Measurements from ENCODE around the gene BTBD8. TPM values are rescaled to one million over a fixed set of nuclear protein-coding genes. Genes with fewer than 3 reads are reported as not detected.
A peak's percentile ranks its signal among the peaks of the same experiment; 100 is the strongest.

The BTBD8 gene
- total and polyA plus RNA-seq, 5 donors from 2014 or later: 0.65 to 1.9 (median 0.77) TPM; not detected in 1

DNA sequence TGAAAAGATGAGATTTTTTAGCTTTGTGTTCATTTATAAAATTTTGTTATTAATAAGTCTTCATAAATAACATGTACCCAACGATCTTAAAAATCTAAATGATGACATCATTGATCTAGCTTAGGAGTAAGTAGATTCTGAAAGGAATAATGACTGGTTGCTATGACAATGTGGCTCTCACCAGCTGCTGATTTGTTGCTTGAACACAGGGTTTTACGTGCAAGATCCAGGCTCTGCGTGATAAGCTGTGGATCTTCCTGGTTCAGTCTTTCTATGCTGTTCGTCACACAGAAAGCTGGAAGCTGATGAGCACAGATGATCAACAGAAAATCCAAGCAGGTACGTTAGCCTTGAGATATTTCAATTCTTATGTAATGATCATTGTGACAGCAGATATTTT, 88.5 kb downstream of the BTBD8 start:
- H3K36me3 ChIP-seq (ENCODE audit: control insufficient read depth, insufficient read depth, low read length): no peaks in the 10 kb centered on the region
- ATAC-seq (ENCODE audit: low read depth in 2 of 2): no peak
- no peak overlapping the region for H3K27ac ChIP-seq (ENCODE audit: insufficient read depth, low read length, poor library complexity, severe bottlenecking)
- Mint-ChIP-seq H3K27ac (no peak overlapping the region), H3K4me1 (peaks cover 0 to 4% (median 0%) of the 10 kb centered on the region in 4 donors), H3K9me3 (peaks cover 0 to 1% (median 0%) of the 10 kb centered on the region in 7 donors), H3K4me3 (no peak overlapping the region), H3K27me3 (no peaks in the 10 kb centered on the region), H3K36me3 (peaks cover 9% of the 10 kb centered on the region)
- no peak overlapping the region for H3K4me3 ChIP-seq (ENCODE audit: low read depth, low read length)
- H3K9me3 ChIP-seq (ENCODE audit: control insufficient read depth in 2 of 2, low read length in 2 of 2): no peaks in the 10 kb centered on the region
- no peaks in the 10 kb centered on the region for H3K4me1 ChIP-seq (ENCODE audit: control insufficient read depth, insufficient read depth, low read length, poor library complexity, severe bottlenecking)
- no peaks in the 10 kb centered on the region for H3K27me3 ChIP-seq (ENCODE audit: control insufficient read depth, insufficient read depth, low read length)
- no peak for DNase-seq

- no peaks in the 10 kb centered on the region for H3K9me3 ChIP-seq (ENCODE audit: control insufficient read depth in 2 of 2, low read length in 2 of 2)
- ATAC-seq (ENCODE audit: low read depth in 2 of 2): no peak
- peaks cover 0 to 2% (median 0%) of the 10 kb centered on the region in 7 donors for H3K9me3 Mint-ChIP-seq
- H3K36me3 Mint-ChIP-seq: peaks cover 12% of the 10 kb centered on the region
- no peak overlapping the region for H3K27ac ChIP-seq (ENCODE audit: insufficient read depth, low read length, poor library complexity, severe bottlenecking)
- H3K4me3 ChIP-seq (ENCODE audit: low read depth, low read length): no peak overlapping the region
- H3K27ac Mint-ChIP-seq: no peak overlapping the region
- H3K4me1 Mint-ChIP-seq: no peaks in the 10 kb centered on the region
- H3K4me1 ChIP-seq (ENCODE audit: control insufficient read depth, insufficient read depth, low read length, poor library complexity, severe bottlenecking): no peaks in the 10 kb centered on the region
- no peak overlapping the region for H3K4me3 Mint-ChIP-seq
- no peaks in the 10 kb centered on the region for H3K36me3 ChIP-seq (ENCODE audit: control insufficient read depth, insufficient read depth, low read length)
- H3K27me3 ChIP-seq (ENCODE audit: control insufficient read depth, insufficient read depth, low read length): no peaks in the 10 kb centered on the region
- DNase-seq: no peak
- no peaks in the 10 kb centered on the region for H3K27me3 Mint-ChIP-seq
Observed at GRCh38 chr1:92169214-92170005, 89.3 kb downstream of the BTBD8 start.

- Histone ChIP-seq H3K9me3 (ENCODE audit: control insufficient read depth in 2 of 2, low read length in 2 of 2) (no peaks in the 10 kb centered on the region), H3K27ac (ENCODE audit: insufficient read depth, low read length, poor library complexity, severe bottlenecking) (no peak overlapping the region), H3K4me3 (ENCODE audit: low read depth, low read length) (no peak overlapping the region), H3K4me1 (ENCODE audit: control insufficient read depth, insufficient read depth, low read length, poor library complexity, severe bottlenecking) (no peaks in the 10 kb centered on the region), H3K27me3 (ENCODE audit: control insufficient read depth, insufficient read depth, low read length) (no peaks in the 10 kb centered on the region), H3K36me3 (ENCODE audit: control insufficient read depth, insufficient read depth, low read length) (no peaks in the 10 kb centered on the region)
- Mint-ChIP-seq H3K27me3 (peaks cover 4% of the 10 kb centered on the region), H3K27ac (no peak overlapping the region), H3K4me1 (no peaks in the 10 kb centered on the region), H3K4me3 (no peak overlapping the region), H3K9me3 (peaks cover 0 to 3% (median 0%) of the 10 kb centered on the region in 7 donors), H3K36me3 (peaks cover 18% of the 10 kb centered on the region)
- ATAC-seq (ENCODE audit: low read depth in 2 of 2) (no peak), DNase-seq (no peak)
Observed at GRCh38 chr1:92184632-92185031, 104.5 kb downstream of the BTBD8 start.

DNA sequence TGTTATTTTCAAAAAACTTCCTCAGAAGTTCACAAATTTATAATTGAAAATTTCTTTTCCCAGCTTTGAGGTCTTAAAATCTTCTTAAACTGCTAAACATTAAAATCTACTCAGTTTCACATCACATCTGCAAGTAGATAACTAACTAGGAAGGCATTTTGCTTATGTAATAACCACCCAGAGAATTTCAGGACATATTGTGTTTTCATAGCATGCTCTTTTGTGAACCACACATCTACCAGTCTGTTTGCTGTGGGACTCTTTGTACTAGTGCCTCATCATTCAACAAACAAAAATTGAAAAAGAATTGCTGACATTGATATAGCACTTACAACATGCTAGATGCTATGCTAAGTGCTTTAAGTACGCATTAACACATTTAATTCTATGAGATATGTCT, 105.9 kb downstream of the BTBD8 start:
- H3K27ac Mint-ChIP-seq: no peak overlapping the region
- H3K27me3 ChIP-seq (ENCODE audit: control insufficient read depth, insufficient read depth, low read length): no peaks in the 10 kb centered on the region
- H3K4me1 Mint-ChIP-seq: no peaks in the 10 kb centered on the region
- no peak overlapping the region for H3K27ac ChIP-seq (ENCODE audit: insufficient read depth, low read length, poor library complexity, severe bottlenecking)
- H3K9me3 Mint-ChIP-seq: peaks cover 0 to 3% (median 0%) of the 10 kb centered on the region in 7 donors
- no peaks in the 10 kb centered on the region for H3K9me3 ChIP-seq (ENCODE audit: control insufficient read depth in 2 of 2, low read length in 2 of 2)
- no peak for ATAC-seq (ENCODE audit: low read depth in 2 of 2)
- no peak for DNase-seq
- no peaks in the 10 kb centered on the region for H3K4me1 ChIP-seq (ENCODE audit: control insufficient read depth, insufficient read depth, low read length, poor library complexity, severe bottlenecking)
- peaks cover 4% of the 10 kb centered on the region for H3K27me3 Mint-ChIP-seq
- no peaks in the 10 kb centered on the region for H3K36me3 ChIP-seq (ENCODE audit: control insufficient read depth, insufficient read depth, low read length)
- H3K36me3 Mint-ChIP-seq: peaks cover 6% of the 10 kb centered on the region
- no peak overlapping the region for H3K4me3 ChIP-seq (ENCODE audit: low read depth, low read length)
- H3K4me3 Mint-ChIP-seq: no peak overlapping the region

DNA sequence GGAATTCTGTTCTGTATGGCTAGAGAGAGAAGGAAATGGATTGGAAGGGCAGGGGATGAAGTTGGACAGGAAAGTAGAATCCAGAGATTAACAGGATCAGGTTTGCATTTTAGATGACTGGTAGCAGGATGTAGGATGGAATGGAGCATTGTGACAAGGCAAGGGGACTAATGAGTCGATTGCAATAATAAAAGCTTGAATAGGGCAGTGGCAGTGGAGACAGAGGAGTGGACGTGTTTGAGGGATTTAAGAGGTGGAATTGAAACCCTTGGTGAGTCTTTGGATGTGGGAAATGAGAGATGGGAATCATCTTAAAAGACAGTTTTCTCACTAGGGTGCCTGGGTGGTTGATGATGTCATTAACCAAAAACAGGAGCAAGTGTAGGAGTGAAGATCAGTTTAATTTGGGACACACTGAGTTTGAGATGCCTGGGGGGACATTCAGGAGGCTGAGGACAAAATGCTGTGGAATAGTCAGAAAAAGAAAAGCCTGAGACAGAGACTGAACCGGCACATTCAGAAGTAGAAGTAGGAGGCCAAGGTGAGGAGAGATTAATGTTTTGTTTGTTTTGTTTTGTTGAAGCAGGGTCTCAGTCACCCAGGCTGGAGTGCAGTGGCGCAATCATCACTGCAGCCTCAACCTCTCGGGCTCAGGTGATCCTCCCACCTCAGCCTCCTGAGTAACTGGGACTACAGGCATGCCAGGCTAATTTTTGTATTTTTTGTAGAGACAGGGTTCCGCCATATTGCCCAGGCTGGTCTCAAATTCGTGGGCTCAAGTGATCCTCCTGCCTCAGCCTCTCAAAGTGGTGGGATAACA, 108.5 kb downstream of the BTBD8 start:
- no peaks in the 10 kb centered on the region for H3K9me3 ChIP-seq (ENCODE audit: control insufficient read depth in 2 of 2, low read length in 2 of 2)
- H3K4me1 ChIP-seq (ENCODE audit: control insufficient read depth, insufficient read depth, low read length, poor library complexity, severe bottlenecking): no peaks in the 10 kb centered on the region
- H3K4me3 ChIP-seq (ENCODE audit: low read depth, low read length): no peak overlapping the region
- no peaks in the 10 kb centered on the region for H3K36me3 ChIP-seq (ENCODE audit: control insufficient read depth, insufficient read depth, low read length)
- peaks cover 8% of the 10 kb centered on the region for H3K27me3 Mint-ChIP-seq
- H3K36me3 Mint-ChIP-seq: peaks cover 3% of the 10 kb centered on the region
- H3K4me1 Mint-ChIP-seq: peaks cover 0 to 8% (median 0%) of the 10 kb centered on the region in 4 donors
- peaks cover 0 to 3% (median 0%) of the 10 kb centered on the region in 7 donors for H3K9me3 Mint-ChIP-seq
- no peak for DNase-seq
- no peaks in the 10 kb centered on the region for H3K27me3 ChIP-seq (ENCODE audit: control insufficient read depth, insufficient read depth, low read length)
- no peak overlapping the region for H3K27ac Mint-ChIP-seq
- H3K4me3 Mint-ChIP-seq: no peak overlapping the region
- no peak for ATAC-seq (ENCODE audit: low read depth in 2 of 2)
- H3K27ac ChIP-seq (ENCODE audit: insufficient read depth, low read length, poor library complexity, severe bottlenecking): no peak overlapping the region

GRCh38 chr1:92191726-92192125, 111.6 kb downstream of the BTBD8 start:
- H3K9me3 Mint-ChIP-seq: peaks cover 0 to 3% (median 0%) of the 10 kb centered on the region in 7 donors
- Histone ChIP-seq H3K4me1 (ENCODE audit: control insufficient read depth, insufficient read depth, low read length, poor library complexity, severe bottlenecking) (no peaks in the 10 kb centered on the region), H3K36me3 (ENCODE audit: control insufficient read depth, insufficient read depth, low read length) (no peaks in the 10 kb centered on the region), H3K27me3 (ENCODE audit: control insufficient read depth, insufficient read depth, low read length) (no peaks in the 10 kb centered on the region), H3K9me3 (ENCODE audit: control insufficient read depth in 2 of 2, low read length in 2 of 2) (no peaks in the 10 kb centered on the region), H3K27ac (ENCODE audit: insufficient read depth, low read length, poor library complexity, severe bottlenecking) (no peak overlapping the region), H3K4me3 (ENCODE audit: low read depth, low read length) (no peak overlapping the region)
- no peak overlapping the region for H3K4me3 Mint-ChIP-seq
- DNase-seq (no peak), ATAC-seq (ENCODE audit: low read depth in 2 of 2) (no peak)
- H3K27me3 Mint-ChIP-seq: peaks cover 8% of the 10 kb centered on the region
- H3K27ac Mint-ChIP-seq: no peak overlapping the region
- no peaks in the 10 kb centered on the region for H3K36me3 Mint-ChIP-seq
- peaks cover 0 to 8% (median under 1%) of the 10 kb centered on the region in 4 donors for H3K4me1 Mint-ChIP-seq

- Histone ChIP-seq H3K27me3 (ENCODE audit: control insufficient read depth, insufficient read depth, low read length) (no peaks in the 10 kb centered on the region), H3K36me3 (ENCODE audit: control insufficient read depth, insufficient read depth, low read length) (no peaks in the 10 kb centered on the region), H3K9me3 (ENCODE audit: control insufficient read depth in 2 of 2, low read length in 2 of 2) (no peaks in the 10 kb centered on the region), H3K4me3 (ENCODE audit: low read depth, low read length) (no peak overlapping the region), H3K27ac (ENCODE audit: insufficient read depth, low read length, poor library complexity, severe bottlenecking) (no peak overlapping the region), H3K4me1 (ENCODE audit: control insufficient read depth, insufficient read depth, low read length, poor library complexity, severe bottlenecking) (no peaks in the 10 kb centered on the region)
- no peak for DNase-seq
- Mint-ChIP-seq H3K4me3 (no peak overlapping the region), H3K9me3 (peaks cover 0 to 3% (median 0%) of the 10 kb centered on the region in 7 donors), H3K27me3 (peaks cover 8% of the 10 kb centered on the region), H3K27ac (peak overlapping the region in 1 of 3 donors; percentile 75), H3K36me3 (no peaks in the 10 kb centered on the region), H3K4me1 (peaks cover 0 to 11% (median 2%) of the 10 kb centered on the region in 4 donors)
- ATAC-seq (ENCODE audit: low read depth in 2 of 2): no peak
Observed at GRCh38 chr1:92192246-92192645, 112.1 kb downstream of the BTBD8 start.
